ENCODE results near the gene HSPG2.

The HSPG2 gene

DNA sequence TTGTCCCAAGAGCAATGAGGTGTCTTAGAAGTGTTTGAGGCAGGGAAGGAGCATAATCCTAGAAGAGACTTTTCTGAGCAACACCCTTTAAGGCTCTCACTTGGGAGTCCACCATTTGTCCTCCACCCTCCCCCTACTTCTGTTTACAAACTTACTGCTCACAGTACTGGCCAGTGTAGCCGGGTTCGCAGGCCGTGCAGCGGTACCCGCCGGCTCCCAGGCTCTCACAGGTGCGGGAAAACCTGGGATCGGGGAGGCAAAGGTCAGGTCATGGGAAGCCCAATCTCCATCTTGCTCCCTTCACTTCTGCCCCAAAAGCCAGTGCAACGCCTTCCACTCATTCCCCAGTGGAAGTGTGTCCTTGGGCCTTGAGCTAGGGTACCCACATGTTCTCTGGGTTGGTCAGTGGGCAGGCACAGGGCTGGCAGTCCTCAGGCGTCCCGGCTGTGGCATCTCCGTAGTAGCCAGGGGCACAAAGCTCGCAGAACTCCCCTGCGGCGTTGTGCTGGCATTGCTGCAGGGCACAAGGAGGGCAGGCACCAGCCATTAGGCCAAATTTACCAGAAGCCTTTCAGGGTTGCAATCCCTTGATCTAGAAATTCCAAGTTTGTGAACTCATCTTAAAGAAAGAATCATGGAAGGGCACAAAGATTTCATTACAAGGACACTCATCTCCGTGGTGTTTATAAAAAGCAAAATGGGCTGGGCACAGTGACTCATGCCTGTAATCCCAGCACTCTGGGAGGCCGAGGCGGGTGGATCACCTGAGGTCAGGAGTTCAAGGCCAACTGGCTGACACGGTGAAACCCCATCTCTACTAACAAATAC, 75.3 kb downstream of the HSPG2 start:
- DNase-seq (ENCODE audit: low read depth) = no peak

- DNase-seq (ENCODE audit: low read depth) = no peak
Measured at GRCh38 chr1:21860971-21861370, 76.1 kb downstream of the HSPG2 start.

DNA sequence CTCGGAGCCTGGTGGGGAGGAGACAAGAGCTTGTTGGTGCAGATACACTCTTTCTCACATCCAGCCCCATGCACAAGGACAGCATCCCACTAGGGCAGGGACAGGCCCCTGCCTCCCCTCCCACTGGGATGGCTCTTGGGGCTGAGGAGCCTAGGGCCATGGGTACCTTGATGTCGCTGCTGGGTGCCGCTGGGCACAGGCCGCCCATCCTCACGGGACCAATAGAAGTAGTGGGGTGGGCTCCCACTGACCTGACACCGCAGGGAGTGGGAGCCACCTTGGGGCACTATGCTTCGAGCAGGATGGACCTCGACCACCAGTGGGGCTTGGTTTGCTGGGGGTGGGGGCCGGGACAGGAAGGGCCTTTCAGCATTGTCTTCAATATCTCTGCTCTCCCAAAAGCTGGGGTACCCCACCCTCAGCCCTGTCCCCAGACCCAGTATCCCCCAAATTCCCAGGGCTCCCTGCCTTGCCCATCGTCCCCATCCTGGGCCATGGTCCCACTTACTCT, 77.4 kb downstream of the HSPG2 start:
- no peak for DNase-seq (ENCODE audit: low read depth)

GRCh38 chr1:21857840-21858670, 79.1 kb downstream of the HSPG2 start:
- no peak for DNase-seq (ENCODE audit: low read depth)

- no peak for DNase-seq (ENCODE audit: low read depth)
Measured at GRCh38 chr1:21857142-21857839, 79.8 kb downstream of the HSPG2 start.

DNA sequence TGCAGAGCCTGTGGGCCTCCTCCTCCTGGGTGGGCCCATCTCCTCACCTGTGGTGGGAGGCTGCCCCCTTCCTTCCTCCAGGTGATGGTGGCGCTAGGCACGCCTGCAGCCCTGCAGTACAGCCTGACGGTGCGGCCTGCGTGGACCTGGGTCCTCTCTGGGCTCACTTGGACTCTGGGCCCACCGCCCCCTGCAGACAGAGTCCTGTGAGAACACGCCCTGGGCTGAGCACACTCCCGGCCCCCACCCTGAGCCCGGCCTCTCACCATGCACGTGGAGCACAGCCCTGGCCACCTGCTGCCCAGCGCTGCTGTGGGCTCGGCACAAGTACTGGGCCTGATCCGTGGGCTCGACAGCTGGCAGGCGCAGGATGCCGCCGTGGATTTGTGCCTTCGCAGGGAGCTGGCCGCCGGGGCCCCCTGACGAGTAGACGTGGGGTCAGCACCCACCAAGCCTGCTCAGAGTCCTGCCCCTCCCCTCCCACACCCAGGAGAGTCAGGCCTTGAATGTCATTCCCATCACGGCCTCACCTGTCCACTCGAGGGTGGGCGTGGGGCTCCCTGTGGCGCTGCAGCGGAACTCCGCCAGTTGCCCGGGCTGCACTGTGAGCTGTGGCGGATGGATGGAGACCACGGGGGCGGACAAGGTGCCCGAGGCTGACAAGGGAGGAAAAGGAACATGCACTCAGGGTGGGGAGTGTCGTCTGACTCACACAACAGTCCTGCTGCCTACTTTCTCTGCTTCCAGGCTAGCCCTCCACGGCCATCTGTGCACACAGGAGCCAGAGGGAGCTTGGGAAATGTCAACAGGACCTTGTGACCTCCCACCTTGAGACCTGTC, 81.6 kb downstream of the HSPG2 start:
- DNase-seq (ENCODE audit: low read depth) = no peak

DNA sequence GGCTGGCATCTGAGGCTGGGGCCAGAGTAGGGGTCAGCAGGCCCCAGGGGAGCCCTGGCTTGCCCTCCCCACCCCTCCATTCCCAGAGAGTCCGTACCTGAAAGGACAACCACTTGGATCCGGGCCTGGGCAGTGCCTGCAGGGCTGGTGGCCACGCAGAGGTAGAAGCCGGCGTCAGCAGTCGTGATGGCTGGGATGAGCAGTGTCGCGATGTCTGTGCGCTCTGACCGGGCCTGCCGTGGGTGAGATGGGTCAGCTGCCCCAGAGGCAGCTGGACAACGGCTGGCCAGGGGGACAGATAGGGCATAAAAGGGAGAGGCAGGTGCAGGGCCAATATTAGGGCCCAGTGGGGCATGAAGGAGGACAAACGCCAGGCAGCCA, 82.4 kb downstream of the HSPG2 start:
- no peak for DNase-seq (ENCODE audit: low read depth)

GRCh38 chr1:21854090-21854750, 82.9 kb downstream of the HSPG2 start:
- DNase-seq (ENCODE audit: low read depth) = no peak

GRCh38 chr1:21853131-21853427, 84.0 kb downstream of the HSPG2 start:
- DNase-seq (ENCODE audit: low read depth) = no peak

DNA sequence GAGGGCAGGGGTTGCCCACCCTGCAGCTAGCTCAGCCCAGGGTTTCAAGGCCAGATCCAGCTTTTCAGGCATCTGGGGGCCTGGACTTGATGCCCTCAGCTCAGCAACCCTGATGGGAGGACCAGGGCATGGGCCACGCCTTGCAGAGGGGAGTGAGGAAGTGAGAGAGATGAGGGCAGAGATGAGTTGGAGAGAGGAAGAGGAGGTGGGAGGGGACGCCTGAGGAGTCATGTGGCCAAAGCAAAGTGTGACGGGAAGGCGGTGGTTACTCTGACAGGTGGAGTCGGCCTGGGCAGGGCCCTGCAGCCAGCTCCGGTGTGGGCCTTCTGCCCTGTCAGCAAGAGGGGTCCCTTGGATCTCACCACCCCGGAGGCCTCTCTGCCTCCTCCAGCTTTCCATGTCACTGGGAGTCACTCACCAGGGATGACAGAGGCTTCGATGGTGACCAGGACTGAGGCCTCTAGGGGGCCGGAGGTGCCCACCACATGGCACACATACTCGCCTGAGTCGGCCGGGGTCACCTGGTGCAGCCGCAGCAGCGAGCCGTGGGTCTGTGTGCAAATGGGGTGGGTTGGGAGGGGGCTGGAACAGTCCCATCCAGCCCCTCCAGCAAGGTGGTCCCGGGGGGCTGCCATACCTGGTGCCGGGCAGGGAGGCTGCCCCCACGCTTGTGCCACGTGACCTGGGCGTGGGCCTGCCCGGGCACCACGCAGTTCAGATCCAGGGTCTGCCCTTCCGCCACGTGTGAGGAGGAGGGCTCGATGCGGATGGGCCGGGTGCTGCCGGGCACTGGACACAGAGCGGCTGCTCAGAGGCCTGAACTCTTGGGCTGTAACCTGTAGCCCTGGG, 84.6 kb downstream of the HSPG2 start:
- DNase-seq (ENCODE audit: low read depth) = no peak

DNA sequence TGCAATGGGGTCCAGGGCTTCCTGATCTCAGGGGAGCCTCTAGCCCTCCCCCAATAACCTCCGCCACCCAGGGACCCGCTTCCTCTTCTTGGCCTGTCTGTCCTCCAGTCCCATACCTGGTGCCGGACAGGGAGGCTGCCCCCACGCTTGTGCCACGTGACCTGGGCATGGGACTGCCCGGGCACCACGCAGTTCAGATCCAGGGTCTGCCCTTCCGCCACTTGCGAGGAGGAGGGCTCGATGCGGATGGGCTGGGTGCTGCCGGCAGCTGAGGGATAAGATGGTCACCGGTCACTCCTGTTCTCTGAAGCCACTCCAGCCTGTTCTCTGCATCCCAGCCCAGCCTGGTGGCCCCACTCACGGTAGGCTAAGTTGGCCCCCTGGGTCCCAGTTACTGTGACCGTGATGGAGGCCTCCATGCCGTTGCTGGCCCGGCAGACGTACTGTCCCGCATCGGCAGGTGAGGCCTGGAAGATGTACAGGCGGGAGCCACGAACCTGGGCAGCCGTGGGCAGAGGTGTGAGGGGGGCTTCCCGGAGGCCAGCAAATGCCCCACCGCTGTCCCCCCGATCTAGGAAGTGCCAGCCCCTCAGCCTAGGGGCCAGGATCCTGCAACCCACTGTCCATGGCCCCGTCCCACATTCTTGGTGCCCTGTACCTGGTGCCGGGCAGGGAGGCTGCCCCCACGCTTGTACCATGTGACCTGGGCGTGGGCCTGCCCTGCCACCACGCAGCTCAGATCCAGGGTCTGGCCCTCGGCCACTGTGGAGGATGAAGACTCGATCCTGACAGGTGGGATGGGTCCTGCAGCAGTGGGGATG, 85.5 kb downstream of the HSPG2 start:
- no peak for DNase-seq (ENCODE audit: low read depth)

GRCh38 chr1:21849909-21850576, 87.1 kb downstream of the HSPG2 start:
- no peak for DNase-seq (ENCODE audit: low read depth)

DNA sequence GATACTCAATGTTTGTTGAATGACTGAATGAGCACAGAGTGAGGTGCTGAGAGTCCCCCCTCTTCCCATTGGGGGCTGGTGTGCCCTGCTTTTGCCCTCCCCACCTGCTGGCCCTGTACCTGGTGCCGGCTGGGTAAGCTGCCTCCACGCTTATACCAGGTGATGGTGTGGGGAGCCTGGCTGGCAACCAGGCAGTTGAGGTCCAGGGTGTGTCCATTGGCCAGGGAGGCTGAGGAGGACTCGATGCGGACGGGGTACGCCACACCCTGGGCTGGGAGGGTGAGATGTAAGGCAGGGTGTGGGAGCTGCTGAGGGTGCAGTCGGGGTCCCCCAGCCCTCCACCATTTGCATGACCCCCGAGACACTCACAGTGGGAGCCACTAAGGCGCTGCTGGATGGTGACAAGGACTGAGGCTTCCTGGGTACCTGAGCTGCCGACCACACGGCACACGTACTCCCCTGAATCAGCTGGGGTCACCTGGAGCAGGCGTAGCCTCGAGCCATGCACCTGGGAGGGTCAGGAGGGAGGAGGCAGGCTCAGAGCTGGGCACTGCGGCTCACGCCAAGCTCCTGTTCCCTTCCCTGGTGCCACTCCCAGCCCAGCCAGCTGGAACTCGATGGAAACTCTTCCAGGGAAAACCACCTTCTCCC, 88.5 kb downstream of the HSPG2 start:
- no peak for DNase-seq (ENCODE audit: low read depth)

DNA sequence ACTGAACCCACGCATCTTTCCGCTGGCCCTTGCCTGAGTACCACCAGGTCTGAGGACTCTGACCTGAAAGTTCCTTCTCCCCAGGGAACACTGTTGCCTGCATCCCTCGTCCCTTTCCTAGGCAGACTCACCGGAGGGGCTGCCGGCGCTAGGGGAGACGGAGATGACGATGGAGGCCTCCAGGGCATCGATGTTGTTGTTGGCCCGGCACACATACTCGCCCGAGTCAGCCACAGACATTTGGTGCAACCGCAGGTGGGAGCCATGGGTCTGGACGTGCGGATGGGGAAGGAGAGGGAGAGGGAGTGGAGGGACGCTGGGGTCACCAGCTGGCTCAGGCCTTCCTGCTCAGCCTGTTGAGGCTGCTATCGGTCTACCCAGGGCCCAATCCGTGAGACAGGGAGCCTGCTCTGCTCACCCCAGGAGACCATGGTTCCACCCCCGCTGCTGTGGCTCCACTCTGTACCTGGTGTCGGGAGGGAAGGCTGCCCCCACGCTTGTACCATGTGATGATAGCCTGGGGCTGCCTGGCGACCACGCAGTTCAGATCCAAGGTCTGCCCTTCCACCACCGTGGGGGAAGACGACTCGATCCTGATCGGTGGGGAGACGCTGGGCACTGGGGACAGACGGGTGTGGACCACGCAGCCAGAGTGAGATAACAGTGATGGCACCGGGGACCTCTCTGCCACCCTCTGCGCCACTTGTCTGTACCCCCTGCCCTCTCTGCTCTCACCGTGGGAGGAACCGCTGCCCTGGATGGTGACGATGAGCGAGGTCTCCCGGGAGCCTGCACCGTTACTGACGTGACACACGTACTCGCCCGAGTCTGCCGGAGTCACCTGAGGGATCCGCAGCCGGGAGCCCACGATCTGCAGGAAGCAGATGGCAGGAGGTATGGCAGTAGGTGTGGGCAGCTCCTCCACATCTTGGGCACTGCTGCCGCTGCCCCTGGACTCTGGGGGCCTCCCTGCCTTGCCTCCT, 89.6 kb downstream of the HSPG2 start:
- no peak for DNase-seq (ENCODE audit: low read depth)

DNA sequence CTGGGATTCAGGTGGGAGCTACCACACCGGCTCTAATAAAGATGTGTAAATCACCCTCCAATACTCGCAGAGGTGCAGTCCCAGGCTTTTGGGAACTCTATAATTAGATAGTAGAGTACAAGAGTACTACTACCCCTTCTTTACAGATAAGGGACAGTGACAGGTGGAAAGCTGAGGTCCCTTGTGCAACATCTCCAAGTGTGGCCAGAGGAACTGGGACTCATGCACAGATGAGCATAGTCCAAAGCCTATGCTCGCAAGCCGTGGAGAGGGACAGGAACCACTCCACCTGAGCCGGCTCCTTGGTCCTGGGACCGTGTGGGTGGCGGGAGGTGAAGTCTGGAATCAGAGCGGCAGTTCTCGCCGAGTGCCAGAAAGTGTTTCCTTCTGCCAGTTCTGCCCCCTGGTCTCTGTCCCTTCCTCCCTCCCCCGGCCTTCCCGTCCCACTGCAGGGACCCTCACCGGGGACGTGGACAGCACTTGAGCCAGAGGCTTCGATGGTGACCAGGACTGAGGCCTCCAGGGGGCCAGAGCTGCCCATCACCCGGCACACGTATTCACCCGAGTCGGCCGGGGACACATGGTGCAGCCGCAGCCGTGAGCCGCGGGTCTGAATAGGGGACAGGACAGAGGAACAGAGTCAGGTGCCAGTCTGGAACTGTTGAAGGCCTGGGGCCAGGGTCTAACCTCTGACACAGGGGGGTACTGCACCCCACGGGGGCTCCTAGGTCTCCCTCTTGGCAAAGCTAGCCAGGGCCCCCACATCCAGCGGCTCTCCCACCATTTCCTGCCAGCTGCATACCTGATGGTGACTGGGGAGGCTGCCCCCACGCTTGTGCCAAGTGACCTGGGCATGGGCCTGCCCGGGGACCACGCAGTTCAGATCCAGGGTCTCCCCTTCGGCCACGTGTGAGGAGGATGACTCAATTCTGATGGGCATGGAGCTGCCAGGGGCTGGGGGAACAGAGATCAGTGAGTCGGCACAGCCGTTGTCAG, 91.2 kb downstream of the HSPG2 start:
- DNase-seq (ENCODE audit: low read depth) = no peak

GRCh38 chr1:21843996-21844395, 93.1 kb downstream of the HSPG2 start:
- DNase-seq (ENCODE audit: low read depth) = no peak

Data from stimulated activated CD8-positive, alpha-beta memory T cell treated with anti-CD3 and anti-CD28 coated beads, Interleukin-7, amount 100 ng/mL, for 24 hours (primary cell).